BJ (cell line): ENCODE data around the gene RMP24.
"Not testable (repeated sequence)": the region's sequence is repeated elsewhere in the genome, so short reads cannot be mapped to it uniquely, and the experiment has no call there.

Experiments
- CTCF ChIA-PET: fragments of 350-600 bp; formaldehyde crosslinking; extraction: SDS; loops from one replicate; lab custom pipeline; 2021; ENCODE audit warnings: antibody characterized with exemption, inconsistent platforms; lab: Yijun Ruan, JAX
- POLR2A ChIA-PET: fragments of 300-600 bp; sonication (Branson Sonifier 250); formaldehyde crosslinking; extraction: SDS; loops from one replicate; lab custom pipeline; 2021; ENCODE audit warnings: antibody characterized with exemption; lab: Charles Lee
- DNase-seq: peaks from one replicate; pipeline ENCODE4 v3.0.0-alpha.2; 2011; ENCODE audit warnings: low read depth
- H3K27me3 ChIP-seq: 2 replicates; pipeline ENCODE4 v1.6.0; 2011; ENCODE audit warnings: low read length; ENCODE audit not compliant: control insufficient read depth, insufficient read depth
- H3K36me3 ChIP-seq: 2 replicates; pipeline ENCODE4 v1.5.1; 2011; ENCODE audit warnings: low read length; ENCODE audit not compliant: control insufficient read depth, insufficient read depth
- H3K4me3 ChIP-seq: 2 replicates; pipeline ENCODE4 v1.5.1; 2011; ENCODE audit warnings: low read depth, mild to moderate bottlenecking, control low read depth, low read length
- CTCF ChIP-seq: IDR thresholded peaks from 2 replicates; pipeline ENCODE4 v1.5.1; 2011; ENCODE audit warnings: low read depth, mild to moderate bottlenecking, control low read depth, inconsistent platforms, low read length, moderate library complexity; ENCODE audit not compliant: insufficient read depth

Gene RMP24

GRCh38 chr18:35962320-35962719, 10.2 kb upstream of the RMP24 start:
- Histone ChIP-seq H3K27me3 (no peaks in the 10 kb centered on the region; the same call in 1 of the 2 replicates), H3K36me3 (no peaks in the 10 kb centered on the region), H3K4me3 (no peak overlapping the region)
- TF ChIP-seq CTCF = no peak
- no peak for DNase-seq
- POLR2A ChIA-PET = no interaction called here
- CTCF ChIA-PET = interaction anchor here (0.6 to 1.4 kb wide), 2 partner anchors 12 to 562 kb away, joined by 3 to 4 read pairs; no protein-coding TSS in a partner anchor

- ChIA-PET POLR2A (no interaction called here), CTCF (interaction anchor here (0.9 kb wide), 1 partner anchor 14 kb away, joined by 3 read pairs; no protein-coding TSS in a partner anchor)
- Histone ChIP-seq H3K4me3 (no peak overlapping the region), H3K27me3 (no peaks in the 10 kb centered on the region; the same call in 1 of the 2 replicates), H3K36me3 (no peaks in the 10 kb centered on the region)
- no peak for TF ChIP-seq CTCF
- no peak for DNase-seq
These were observed 8.2 kb upstream of the RMP24 start for GRCh38 chr18:35964319-35964718.

- POLR2A ChIA-PET, DNase-seq: not testable (repeated sequence)
These were observed 4.6 kb upstream of the RMP24 start for GRCh38 chr18:35967866-35968265.

GRCh38 chr18:35968278-35968880, 4.1 kb upstream of the RMP24 start:
- no peak for TF ChIP-seq CTCF
- CTCF ChIA-PET = interaction anchor here (1.5 kb wide), 1 partner anchor 18 kb away, joined by 5 read pairs; no protein-coding TSS in a partner anchor
- POLR2A ChIA-PET = no interaction called here

More at GRCh38 chr18:35967866-35968265, 4.6 kb upstream of the RMP24 start:
- not testable (repeated sequence) for H3K27me3 ChIP-seq, H3K36me3 ChIP-seq, H3K4me3 ChIP-seq
- CTCF ChIA-PET = interaction anchor here (1.5 kb wide), 1 partner anchor 17 kb away, joined by 5 read pairs; no protein-coding TSS in a partner anchor

GRCh38 chr18:35969676-35970075, 2.8 kb upstream of the RMP24 start:
- no peak for TF ChIP-seq CTCF
- Histone ChIP-seq H3K27me3 (no peaks in the 10 kb centered on the region; the same call in 1 of the 2 replicates), H3K4me3 (no peak overlapping the region), H3K36me3 (no peaks in the 10 kb centered on the region)
- no peak for DNase-seq
- CTCF ChIA-PET = interaction anchor here (0.6 kb wide), 1 partner anchor 307 kb away, joined by 3 read pairs; no protein-coding TSS in a partner anchor
- POLR2A ChIA-PET = no interaction called here

More at GRCh38 chr18:35968278-35968880, 4.1 kb upstream of the RMP24 start:
- Histone ChIP-seq H3K27me3 (no peaks in the 10 kb centered on the region; the same call in 1 of the 2 replicates), H3K36me3 (no peaks in the 10 kb centered on the region), H3K4me3 (no peak overlapping the region)
- DNase-seq = no peak
